ENCODE measurements around the gene EXT2.

Gene EXT2

GRCh38 chr11:44260081-44260480 lies 164.6 kb downstream of the EXT2 start:
- in situ Hi-C loops (cut with MboI; ENCODE audit: low sequenced_read_pairs), result no loop called here

- in situ Hi-C loops (cut with MboI; ENCODE audit: low sequenced_read_pairs), result no loop called here
Measured at GRCh38 chr11:44261800-44262591, 166.5 kb downstream of the EXT2 start.

GRCh38 chr11:44263738-44264437 lies 168.4 kb downstream of the EXT2 start:
- in situ Hi-C loops (cut with MboI; ENCODE audit: low sequenced_read_pairs), result no loop called here

GRCh38 chr11:44264438-44264749 lies 168.9 kb downstream of the EXT2 start:
- in situ Hi-C loops (cut with MboI; ENCODE audit: low sequenced_read_pairs), result no loop called here

GRCh38 chr11:44264761-44265160 lies 169.3 kb downstream of the EXT2 start:
- in situ Hi-C loops (cut with MboI; ENCODE audit: low sequenced_read_pairs), result no loop called here

GRCh38 chr11:44266056-44266780 lies 170.7 kb downstream of the EXT2 start:
- in situ Hi-C loops (cut with MboI; ENCODE audit: low sequenced_read_pairs), result no loop called here

- in situ Hi-C loops (cut with MboI; ENCODE audit: low sequenced_read_pairs), result no loop called here
Measured at GRCh38 chr11:44267006-44267749, 171.7 kb downstream of the EXT2 start.

GRCh38 chr11:44267750-44268613 lies 172.5 kb downstream of the EXT2 start:
- in situ Hi-C loops (cut with MboI; ENCODE audit: low sequenced_read_pairs), result no loop called here

GRCh38 chr11:44268614-44269080 lies 173.2 kb downstream of the EXT2 start:
- in situ Hi-C loops (cut with MboI; ENCODE audit: low sequenced_read_pairs), result no loop called here

GRCh38 chr11:44269369-44270351 lies 174.2 kb downstream of the EXT2 start:
- in situ Hi-C loops (cut with MboI; ENCODE audit: low sequenced_read_pairs), result no loop called here

GRCh38 chr11:44270403-44271273 lies 175.2 kb downstream of the EXT2 start:
- in situ Hi-C loops (cut with MboI; ENCODE audit: low sequenced_read_pairs), result no loop called here

- in situ Hi-C loops (cut with MboI; ENCODE audit: low sequenced_read_pairs), result no loop called here
Measured at GRCh38 chr11:44271286-44271685, 175.8 kb downstream of the EXT2 start.

- in situ Hi-C loops (cut with MboI; ENCODE audit: low sequenced_read_pairs), result no loop called here
Measured at GRCh38 chr11:44274404-44274803, 178.9 kb downstream of the EXT2 start.

- in situ Hi-C loops (cut with MboI; ENCODE audit: low sequenced_read_pairs), result loop anchor here (25.0 kb wide), 2 partner anchors 362 to 637 kb away; no protein-coding TSS in a partner anchor
Measured at GRCh38 chr11:44275241-44275640, 179.8 kb downstream of the EXT2 start.

- in situ Hi-C loops (cut with MboI; ENCODE audit: low sequenced_read_pairs), result loop anchor here (25.0 kb wide), 2 partner anchors 361 to 636 kb away; no protein-coding TSS in a partner anchor
Measured at GRCh38 chr11:44275961-44276550, 180.6 kb downstream of the EXT2 start.

GRCh38 chr11:44277196-44278090 lies 182.0 kb downstream of the EXT2 start:
- in situ Hi-C loops (cut with MboI; ENCODE audit: low sequenced_read_pairs), result loop anchor here (25.0 kb wide), 2 partner anchors 360 to 635 kb away; no protein-coding TSS in a partner anchor

Data from HL-60/S4 treated with phorbol 12-myristate 13-acetate at 8.2 ng/mL for 4 days and 3 days (cell line).